HepG2 (cell line): ENCODE results near the gene PCNA. TPM values are rescaled to one million over a fixed set of nuclear protein-coding genes. Genes with fewer than 3 reads are reported as not detected.

Source experiments
- ATF7 ChIP-seq, 2 experiments: fragments of 450-650 bp in 1 of 2; sonication (generic) in 1 of 2; formaldehyde crosslinking in 1 of 2; IDR thresholded peaks; 2 replicates each; pipeline versions ENCODE4 v1.4.0 to v1.6.1; 2016 to 2020; ENCODE audit warnings: antibody characterized with exemption in 1 of 2, mild to moderate bottlenecking in 1 of 2, missing genetic modification reagents in 1 of 2
- CREM ChIP-seq, 2 experiments: sonication (generic) in 1 of 2; formaldehyde crosslinking in 1 of 2; IDR thresholded peaks; 2 replicates each; pipeline versions ENCODE4 v1.4.0 to v1.6.1; 2016 to 2020; ENCODE audit warnings: antibody characterized with exemption in 1 of 2, mild to moderate bottlenecking in 1 of 2, missing genetic modification reagents in 1 of 2
- HNRNPLL ChIP-seq: fragments of 200-400 bp; formaldehyde crosslinking; IDR thresholded peaks from 2 replicates; pipeline ENCODE4 v1.6.1; 2017; ENCODE audit warnings: mild to moderate bottlenecking, low read depth, low read length; ENCODE audit not compliant: poor library complexity, severe bottlenecking
- NR2C2 ChIP-seq: sonication (generic); formaldehyde crosslinking; IDR thresholded peaks from 2 replicates; pipeline ENCODE4 v1.4.0; 2020; ENCODE audit warnings: missing genetic modification reagents, mild to moderate bottlenecking, moderate library complexity, borderline replicate concordance
- PLRG1 ChIP-seq: fragments of 450-650 bp; conservative IDR thresholded peaks from 2 replicates; pipeline ENCODE4 v1.6.1; 2016
- TOPORS ChIP-seq: sonication (generic); formaldehyde crosslinking; IDR thresholded peaks from 2 replicates; pipeline ENCODE4 v1.8.0; 2023; ENCODE audit warnings: mild to moderate bottlenecking, missing genetic modification reagents
- ZBED4 ChIP-seq: sonication (generic); formaldehyde crosslinking; IDR thresholded peaks from 2 replicates; pipeline ENCODE4 v1.4.0; 2020; ENCODE audit warnings: missing genetic modification reagents, borderline replicate concordance
- ZBTB2 ChIP-seq: sonication (generic); formaldehyde crosslinking; IDR thresholded peaks from 2 replicates; pipeline ENCODE4 v1.8.0; 2022; ENCODE audit warnings: low read depth, missing genetic modification reagents
- ZFAT ChIP-seq: sonication (generic); formaldehyde crosslinking; conservative IDR thresholded peaks from 2 replicates; pipeline ENCODE4 v1.8.1; 2023; ENCODE audit warnings: missing genetic modification reagents, inconsistent platforms
- ZNF281 ChIP-seq: sonication (generic); formaldehyde crosslinking; IDR thresholded peaks from 2 replicates; pipeline ENCODE4 v1.4.0; 2020; ENCODE audit warnings: missing genetic modification reagents, borderline replicate concordance
- ZNF569 ChIP-seq: sonication (generic); formaldehyde crosslinking; IDR thresholded peaks from 2 replicates; pipeline ENCODE4 v1.5.0; 2020; ENCODE audit warnings: mild to moderate bottlenecking, missing genetic modification reagents, moderate library complexity, borderline replicate concordance
- ZNF710 ChIP-seq: sonication (generic); formaldehyde crosslinking; IDR thresholded peaks from 2 replicates; pipeline ENCODE4 v1.5.0; 2020; ENCODE audit warnings: mild to moderate bottlenecking, missing genetic modification reagents, borderline replicate concordance
- ZNF784 ChIP-seq: sonication (generic); formaldehyde crosslinking; IDR thresholded peaks from 2 replicates; pipeline ENCODE4 v1.5.1; 2020; ENCODE audit warnings: missing genetic modification reagents, mild to moderate bottlenecking, borderline replicate concordance
- ZSCAN22 ChIP-seq: sonication (generic); formaldehyde crosslinking; IDR thresholded peaks from 2 replicates; pipeline ENCODE4 v1.4.0; 2020; ENCODE audit warnings: mild to moderate bottlenecking, missing genetic modification reagents
- polyA plus RNA-seq, 8 experiments: library from polyadenylated mRNA; depleted of rRNA in 3 of 8; stranded (reverse) in 7 of 8; unstranded in 1 of 8; fragments of >200 nt; fragmentation: Illumina TruSeq in 4 of 8; extraction: Trizol in 4 of 8; gene quantifications; 2 replicates each; pipeline versions ENCODE4 v1.2.1 to v1.2.3, GENCODE V29; 2011 to 2016; ENCODE audit warnings: low read depth in 4 of 8, missing spikeins in 1 of 8, mixed read lengths in 1 of 8; ENCODE audit not compliant: insufficient read depth in 1 of 8
- total RNA-seq, 5 experiments: library from RNA; depleted of rRNA; stranded (reverse); fragments of >200 nt; fragmentation: Illumina TruSeq; extraction: Trizol; gene quantifications; 2 replicates each; pipeline ENCODE4 v1.2.3, GENCODE V29; 2016; ENCODE audit warnings: low read depth in 1 of 5

The PCNA gene
- total and polyA plus RNA-seq, 2 of the 13 experiments (the other 11 are each of a cell fraction or from before 2014, with no cell fraction given) = 229 to 655 TPM

GRCh38 chr20:5119143-5119434 lies 669 bp downstream of the PCNA start (continued):
- TF ChIP-seq ZNF710 (CRISPR knock-in tag) (0 out of 2 replicates have a peak, but pooled peaks have one; percentile 61), ZBED4 (CRISPR knock-in tag) (no peak; the same call in 1 of the 2 replicates), ZSCAN22 (peak; percentile 92), ZNF281 (no peak), PLRG1 (no peak), ZNF784 (CRISPR knock-in tag) (no peak; the same call in 1 of the 2 replicates), ATF7 (IDR thresholded peaks at IDR 0.05) (no peak), ATF7 (CRISPR knock-in tag; IDR thresholded peaks at IDR 0.05) (no peak; the same call in 1 of the 2 replicates), ZNF569 (no peak), ZBTB2 (no peak; the same call in 1 of the 2 replicates), TOPORS (no peak; the same call in 1 of the 2 replicates), CREM (IDR thresholded peaks at IDR 0.05) (no peak), CREM (CRISPR knock-in tag; IDR thresholded peaks at IDR 0.05) (peak; percentile 40; the same call in 1 of the 2 replicates), ZFAT (no peak), HNRNPLL (no peak), NR2C2 (CRISPR knock-in tag) (no peak)
